ENCODE data around the gene USF3.
"Not testable (repeated sequence)": the region's sequence is repeated elsewhere in the genome, so short reads cannot be mapped to it uniquely, and the experiment has no call there.

The USF3 gene

GRCh38 chr3:113649174-113649845, 47.1 kb downstream of the USF3 start:
- no peak for DNase-seq (ENCODE audit: low read depth)

GRCh38 chr3:113648524-113648923, 47.9 kb downstream of the USF3 start:
- DNase-seq (ENCODE audit: low read depth): no peak

- no peak for DNase-seq (ENCODE audit: low read depth)
These were observed 52.9 kb downstream of the USF3 start for GRCh38 chr3:113643583-113643982.

GRCh38 chr3:113638910-113639309, 57.5 kb downstream of the USF3 start:
- no peak for DNase-seq (ENCODE audit: low read depth)

GRCh38 chr3:113637756-113638155, 58.7 kb downstream of the USF3 start:
- no peak for DNase-seq (ENCODE audit: low read depth)

GRCh38 chr3:113636034-113636433, 60.4 kb downstream of the USF3 start:
- DNase-seq (ENCODE audit: low read depth): not testable (repeated sequence)

- DNase-seq (ENCODE audit: low read depth): no peak
These were observed 61.5 kb downstream of the USF3 start for GRCh38 chr3:113634782-113635474.

GRCh38 chr3:113631573-113631972, 64.9 kb downstream of the USF3 start:
- DNase-seq (ENCODE audit: low read depth): no peak

GRCh38 chr3:113630956-113631542, 65.4 kb downstream of the USF3 start:
- DNase-seq (ENCODE audit: low read depth): no peak

- no peak for DNase-seq (ENCODE audit: low read depth)
These were observed 66.6 kb downstream of the USF3 start for GRCh38 chr3:113629584-113630421.

GRCh38 chr3:113628788-113629187, 67.7 kb downstream of the USF3 start:
- DNase-seq (ENCODE audit: low read depth): no peak

- DNase-seq (ENCODE audit: low read depth): no peak
These were observed 68.1 kb downstream of the USF3 start for GRCh38 chr3:113628316-113628715.

- peak; percentile 59 for DNase-seq (ENCODE audit: low read depth)
These were observed 69.7 kb downstream of the USF3 start for GRCh38 chr3:113626503-113627371.

GRCh38 chr3:113625834-113626233, 70.6 kb downstream of the USF3 start:
- DNase-seq (ENCODE audit: low read depth): no peak

- DNase-seq (ENCODE audit: low read depth): no peak
These were observed 72.6 kb downstream of the USF3 start for GRCh38 chr3:113623811-113624210.

- no peak for DNase-seq (ENCODE audit: low read depth)
These were observed 73.1 kb downstream of the USF3 start for GRCh38 chr3:113623324-113623723.

GRCh38 chr3:113620091-113620490, 76.4 kb downstream of the USF3 start:
- no peak for DNase-seq (ENCODE audit: low read depth)

- no peak for DNase-seq (ENCODE audit: low read depth)
These were observed 78.7 kb downstream of the USF3 start for GRCh38 chr3:113617726-113618125.

- DNase-seq (ENCODE audit: low read depth): no peak
These were observed 80.5 kb downstream of the USF3 start for GRCh38 chr3:113615976-113616375.

GRCh38 chr3:113614402-113614801, 82.0 kb downstream of the USF3 start:
- DNase-seq (ENCODE audit: low read depth): no peak

- no peak for DNase-seq (ENCODE audit: low read depth)
These were observed 89.2 kb downstream of the USF3 start for GRCh38 chr3:113607219-113607596.
